GM12878 (cell line): ENCODE measurements around the gene ANP32B.

Experiments used
- BRCA1 ChIP-seq: IDR thresholded peaks from 2 replicates; pipeline ENCODE4 v1.6.1; 2011; ENCODE audit warnings: low read depth, low read length, improper control_type of control experiment
- CBX5 ChIP-seq: sonication (generic); IDR thresholded peaks from 2 replicates; pipeline ENCODE4 v1.6.1; 2016; ENCODE audit warnings: low read depth, moderate library complexity, mild to moderate bottlenecking, inconsistent platforms
- CEBPB ChIP-seq, 2 experiments: fragments of 150-350 bp in 1 of 2; IDR thresholded peaks; 2 replicates each; pipeline ENCODE4 v1.6.1; 2012 to 2014; ENCODE audit warnings: low read depth in 2 of 2, low read length in 2 of 2, borderline replicate concordance in 1 of 2, inconsistent platforms in 1 of 2
- CTCF ChIP-seq, 3 experiments: IDR thresholded peaks in 2 of 3; conservative IDR thresholded peaks in 1 of 3; 2 replicates each; pipeline ENCODE4 v1.5.1; 2011; ENCODE audit warnings: low read depth in 3 of 3, low read length in 3 of 3, mild to moderate bottlenecking in 3 of 3, control low read depth in 2 of 3, moderate library complexity in 2 of 3, inconsistent platforms in 1 of 3, mixed read lengths in 1 of 3; ENCODE audit not compliant: control insufficient read depth in 2 of 3, insufficient read depth in 1 of 3; ENCODE audit errors: extremely low read depth in 1 of 3
- POLR2A ChIP-seq: IDR thresholded peaks from 2 replicates; pipeline ENCODE4 v1.6.1; 2011; ENCODE audit warnings: low read depth, mild to moderate bottlenecking, low read length
- ZNF24 ChIP-seq: fragments of 450-650 bp; IDR thresholded peaks from 2 replicates; pipeline ENCODE4 v1.6.1; 2017; ENCODE audit warnings: antibody characterized with exemption, mild to moderate bottlenecking

- TF ChIP-seq CTCF (IDR thresholded peaks at IDR 0.05 in 2 of 3, conservative IDR thresholded peaks at IDR 0.05 in 1 of 3; ENCODE audit: control insufficient read depth in 2 of 3, extremely low read depth in 1 of 3, insufficient read depth in 1 of 3, low read depth in 3 of 3, low read length in 3 of 3), result no peak
- TF ChIP-seq POLR2A, result no peak
- no peak for TF ChIP-seq CEBPB (IDR thresholded peaks at IDR 0.05; ENCODE audit: borderline replicate concordance in 1 of 2, low read depth in 2 of 2, low read length in 2 of 2)
- TF ChIP-seq CBX5, result no peak
- no peak for TF ChIP-seq BRCA1
- no peak for TF ChIP-seq ZNF24
These were observed 66.3 kb downstream of the ANP32B start for GRCh38 chr9:98049288-98050072.
